Keratinocyte (primary cell): ENCODE measurements around the gene PRKCZ. TPM values are rescaled to one million over a fixed set of nuclear protein-coding genes. Genes with fewer than 3 reads are reported as not detected.

Experiments
- DNase-seq: peaks from one replicate; pipeline ENCODE4 v3.0.0-alpha.2; 2011; ENCODE audit warnings: low read depth, missing footprints, low spot score
- FAIRE-seq: peaks from 2 replicates; lab custom pipeline; 2011; peaks lifted over from hg19 to GRCh38; lab: Jason Lieb, UNC
- H2AFZ ChIP-seq: 2 replicates; pipeline ENCODE4 v1.6.0; 2012; ENCODE audit warnings: low read length, control low read depth, inconsistent platforms; ENCODE audit not compliant: control insufficient read depth
- H3K27ac ChIP-seq: 2 replicates; pipeline ENCODE4 v1.5.1; 2011; ENCODE audit warnings: low read length; ENCODE audit not compliant: control insufficient read depth, insufficient read depth
- H3K27me3 ChIP-seq: 3 replicates; pipeline ENCODE4 v1.6.0; 2011; ENCODE audit warnings: low read length; ENCODE audit not compliant: control insufficient read depth, insufficient read depth; ENCODE audit errors: extremely low read depth
- H3K36me3 ChIP-seq, 2 experiments: 2 replicates in 1 of 2; 3 replicates in 1 of 2; pipeline ENCODE4 v1.5.1; 2011; ENCODE audit warnings: low read length in 2 of 2, mild to moderate bottlenecking in 1 of 2; ENCODE audit not compliant: control insufficient read depth in 2 of 2, insufficient read depth in 2 of 2; ENCODE audit errors: extremely low read depth in 1 of 2
- H3K4me1 ChIP-seq: 3 replicates; pipeline ENCODE4 v1.5.1; 2011; ENCODE audit warnings: low read length; ENCODE audit not compliant: control insufficient read depth, insufficient read depth; ENCODE audit errors: extremely low read depth
- H3K4me2 ChIP-seq: 3 replicates; pipeline ENCODE4 v1.6.0; 2011; ENCODE audit warnings: low read depth, low read length; ENCODE audit not compliant: control insufficient read depth, insufficient read depth; ENCODE audit errors: extremely low read depth
- H3K4me3 ChIP-seq, 3 experiments: fragments of 200-600 bp in 1 of 3; sonication (generic) in 1 of 3; 2 replicates in 2 of 3; 3 replicates in 1 of 3; pipeline ENCODE4 v1.5.1; 2011 to 2016; ENCODE audit warnings: low read length in 3 of 3, mild to moderate bottlenecking in 3 of 3, control low read depth in 2 of 3, inconsistent platforms in 1 of 3, low read depth in 1 of 3, mixed read lengths in 1 of 3, mixed run types in 1 of 3, moderate library complexity in 1 of 3; ENCODE audit not compliant: control insufficient read depth in 2 of 3, insufficient read depth in 2 of 3; ENCODE audit errors: extremely low read depth in 1 of 3
- H3K79me2 ChIP-seq: 2 replicates; pipeline ENCODE4 v1.6.0; 2012; ENCODE audit warnings: low read length; ENCODE audit not compliant: control insufficient read depth, insufficient read depth
- H3K9ac ChIP-seq: 3 replicates; pipeline ENCODE4 v1.6.0; 2011; ENCODE audit warnings: low read length; ENCODE audit not compliant: control insufficient read depth, insufficient read depth; ENCODE audit errors: extremely low read depth
- H3K9me1 ChIP-seq: 3 replicates; pipeline ENCODE4 v1.6.0; 2011; ENCODE audit warnings: low read length; ENCODE audit not compliant: control insufficient read depth, insufficient read depth; ENCODE audit errors: extremely low read depth
- H3K9me3 ChIP-seq: 2 replicates; pipeline ENCODE4 v1.5.1; 2012; ENCODE audit warnings: low read depth, low read length; ENCODE audit not compliant: control insufficient read depth
- H4K20me1 ChIP-seq: 3 replicates; pipeline ENCODE4 v1.6.0; 2011; ENCODE audit warnings: low read length; ENCODE audit not compliant: control insufficient read depth, insufficient read depth; ENCODE audit errors: extremely low read depth
- EZH2 ChIP-seq: IDR thresholded peaks from one replicate; pipeline ENCODE4 v1.6.1; 2012; ENCODE audit warnings: inconsistent platforms, mild to moderate bottlenecking, low read length, moderate library complexity
- dilution Hi-C: fragments of 300-500 bp; cut with MboI; formaldehyde crosslinking; loops from one replicate; pipeline ENCODE4 v1.7.0; 2020; ENCODE audit warnings: low sequenced_read_pairs; ENCODE audit not compliant: extremely low pct_ligation_motif_present
- polyA plus RNA-seq, 5 experiments: library from polyadenylated mRNA; depleted of rRNA in 3 of 5; stranded (reverse) in 3 of 5; stranded (forward) in 1 of 5; unstranded in 1 of 5; fragments of >200 nt; gene quantifications; 1 replicate in 1 of 5; 2 replicates in 3 of 5; 3 replicates in 1 of 5; pipeline versions ENCODE4 v1.2.1 to v1.2.3, GENCODE V29; 2011 to 2012; ENCODE audit warnings: missing spikeins in 2 of 5, low read depth in 1 of 5, low replicate concordance in 1 of 5
- TF ChIP-seq, protein P1 (sequence below), 3 experiments: IDR thresholded peaks in 1 of 3; conservative IDR thresholded peaks in 1 of 3; optimal IDR thresholded peaks in 1 of 3; 2 replicates in 2 of 3; 3 replicates in 1 of 3; pipeline versions ENCODE3 to v1.5.1; 2011; ENCODE audit warnings: low read length in 3 of 3, mild to moderate bottlenecking in 3 of 3, moderate library complexity in 2 of 3, control low read depth in 1 of 3, inconsistent platforms in 1 of 3; ENCODE audit not compliant: insufficient read depth in 2 of 3; ENCODE audit errors: extremely low read depth in 1 of 3

Gene PRKCZ
- polyA plus RNA-seq, 1 donor (not counting 4 experiments of a cell fraction or from before 2014, with no cell fraction given): 36.3 TPM

- TF ChIP-seq, protein P1, sequence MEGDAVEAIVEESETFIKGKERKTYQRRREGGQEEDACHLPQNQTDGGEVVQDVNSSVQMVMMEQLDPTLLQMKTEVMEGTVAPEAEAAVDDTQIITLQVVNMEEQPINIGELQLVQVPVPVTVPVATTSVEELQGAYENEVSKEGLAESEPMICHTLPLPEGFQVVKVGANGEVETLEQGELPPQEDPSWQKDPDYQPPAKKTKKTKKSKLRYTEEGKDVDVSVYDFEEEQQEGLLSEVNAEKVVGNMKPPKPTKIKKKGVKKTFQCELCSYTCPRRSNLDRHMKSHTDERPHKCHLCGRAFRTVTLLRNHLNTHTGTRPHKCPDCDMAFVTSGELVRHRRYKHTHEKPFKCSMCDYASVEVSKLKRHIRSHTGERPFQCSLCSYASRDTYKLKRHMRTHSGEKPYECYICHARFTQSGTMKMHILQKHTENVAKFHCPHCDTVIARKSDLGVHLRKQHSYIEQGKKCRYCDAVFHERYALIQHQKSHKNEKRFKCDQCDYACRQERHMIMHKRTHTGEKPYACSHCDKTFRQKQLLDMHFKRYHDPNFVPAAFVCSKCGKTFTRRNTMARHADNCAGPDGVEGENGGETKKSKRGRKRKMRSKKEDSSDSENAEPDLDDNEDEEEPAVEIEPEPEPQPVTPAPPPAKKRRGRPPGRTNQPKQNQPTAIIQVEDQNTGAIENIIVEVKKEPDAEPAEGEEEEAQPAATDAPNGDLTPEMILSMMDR (optimal IDR thresholded peaks at IDR 0.05 in 1 of 3, IDR thresholded peaks at IDR 0.05 in 1 of 3, conservative IDR thresholded peaks at IDR 0.05 in 1 of 3; ENCODE audit: extremely low read depth in 1 of 3, insufficient read depth in 2 of 3, low read length in 3 of 3): no peak
- TF ChIP-seq EZH2: no peak
- H3K36me3 ChIP-seq: no peaks in the 10 kb centered on the region
- H3K4me2 ChIP-seq: no peak overlapping the region
- FAIRE-seq: no peak
- H3K27me3 ChIP-seq: no peaks in the 10 kb centered on the region
- H3K9me3 ChIP-seq: no peaks in the 10 kb centered on the region
- H4K20me1 ChIP-seq: peaks cover 2% of the 10 kb centered on the region
- no peak overlapping the region for H3K9ac ChIP-seq
- no peak overlapping the region for H3K27ac ChIP-seq
- H3K79me2 ChIP-seq: no peaks in the 10 kb centered on the region
- H3K4me3 ChIP-seq: no peak overlapping the region
- no peak overlapping the region for H2AFZ ChIP-seq
- H3K9me1 ChIP-seq: no peaks in the 10 kb centered on the region
- H3K4me1 ChIP-seq: peaks cover 17% of the 10 kb centered on the region
- dilution Hi-C loops: no loop called here
- DNase-seq: no peak
These were observed 79.9 kb downstream of the PRKCZ start for GRCh38 chr1:2130156-2130555.

DNA sequence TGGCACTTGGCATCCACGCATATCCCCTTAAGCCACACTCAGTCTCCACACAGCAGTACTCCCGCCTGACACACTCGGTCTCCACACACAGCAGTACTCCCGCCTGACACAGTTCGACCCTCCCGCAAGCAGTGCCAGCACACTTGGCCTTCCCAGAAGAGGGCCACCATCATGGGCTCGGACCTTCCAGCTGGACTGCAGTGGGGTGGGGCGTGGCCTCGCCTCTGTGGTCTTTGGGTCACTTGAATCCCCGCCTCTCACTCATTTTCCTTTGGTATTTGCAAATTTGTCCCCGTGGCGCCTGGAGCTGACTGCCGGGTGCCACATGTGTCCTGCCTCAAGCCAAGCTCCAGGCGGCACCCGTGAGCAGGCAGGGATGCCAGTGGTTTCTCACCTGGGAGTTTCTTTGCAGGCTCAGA, 80.7 kb downstream of the PRKCZ start:
- H3K27me3 ChIP-seq: no peaks in the 10 kb centered on the region
- TF ChIP-seq EZH2: no peak
- TF ChIP-seq, protein P1 (optimal IDR thresholded peaks at IDR 0.05 in 1 of 3, IDR thresholded peaks at IDR 0.05 in 1 of 3, conservative IDR thresholded peaks at IDR 0.05 in 1 of 3; ENCODE audit: extremely low read depth in 1 of 3, insufficient read depth in 2 of 3, low read length in 3 of 3): no peak
- FAIRE-seq (no peak), DNase-seq (no peak)
- H3K9ac ChIP-seq: no peak overlapping the region
- peaks cover 24% of the 10 kb centered on the region for H3K4me1 ChIP-seq
- H3K27ac ChIP-seq: no peak overlapping the region
- no peaks in the 10 kb centered on the region for H3K9me3 ChIP-seq
- H3K4me2 ChIP-seq: no peak overlapping the region
- H3K36me3 ChIP-seq: no peaks in the 10 kb centered on the region
- H3K4me3 ChIP-seq: no peak overlapping the region
- H2AFZ ChIP-seq: no peak overlapping the region
- H3K79me2 ChIP-seq: no peaks in the 10 kb centered on the region
- dilution Hi-C loops: no loop called here
- no peaks in the 10 kb centered on the region for H3K9me1 ChIP-seq
- H4K20me1 ChIP-seq: peaks cover 2% of the 10 kb centered on the region
